GM19395 (cell line): ENCODE data around the gene KCNH2.
"Not testable (repeated sequence)": the region's sequence is repeated elsewhere in the genome, so short reads cannot be mapped to it uniquely, and the experiment has no call there.

Source experiments
- ATAC-seq: cut with Tn5 transposase; IDR thresholded peaks from one replicate; pipeline ENCODE4 v1.9.1; 2021; ENCODE audit warnings: mild to moderate bottlenecking, moderate library complexity; ENCODE audit not compliant: unreplicated experiment

Gene KCNH2

GRCh38 chr7:150978126-150978789, at the start of gene KCNH2:
Gene KCNH2 (minus strand): TSS chr7:150978321. CDS start chr7:150977913, 408 bp downstream.
- ATAC-seq = no peak

- peak; percentile 26 for ATAC-seq
Measured at GRCh38 chr7:151027728-151028130, 49.6 kb upstream of the KCNH2 start.

GRCh38 chr7:151026771-151027727, 48.9 kb upstream of the KCNH2 start:
- not testable (repeated sequence) for ATAC-seq

GRCh38 chr7:151025924-151026671, 48.0 kb upstream of the KCNH2 start:
- no peak for ATAC-seq

GRCh38 chr7:151024435-151025056, 46.4 kb upstream of the KCNH2 start, which contains the start of gene ATG9B:
Gene ATG9B (minus strand): TSS chr7:151024494. CDS start chr7:151024423, 71 bp downstream.
- no peak for ATAC-seq

- no peak for ATAC-seq
Measured at GRCh38 chr7:151023232-151023631, 45.1 kb upstream of the KCNH2 start.

- no peak for ATAC-seq
Measured at GRCh38 chr7:151020231-151020630, 42.1 kb upstream of the KCNH2 start.

GRCh38 chr7:151019130-151019447, 41.0 kb upstream of the KCNH2 start:
- no peak for ATAC-seq

- ATAC-seq = peak; percentile 10
Measured at GRCh38 chr7:151018421-151019129, 40.5 kb upstream of the KCNH2 start.

- peak; percentile 56 for ATAC-seq
Measured at GRCh38 chr7:151017953-151018420, 39.9 kb upstream of the KCNH2 start.

GRCh38 chr7:151017370-151017952, 39.3 kb upstream of the KCNH2 start:
- ATAC-seq = no peak

- no peak for ATAC-seq
Measured at GRCh38 chr7:151016942-151017341, 38.8 kb upstream of the KCNH2 start.

GRCh38 chr7:151016505-151016904, 38.4 kb upstream of the KCNH2 start:
- no peak for ATAC-seq

GRCh38 chr7:151015967-151016366, 37.8 kb upstream of the KCNH2 start:
- ATAC-seq = no peak

GRCh38 chr7:151014950-151015349, 36.8 kb upstream of the KCNH2 start:
- no peak for ATAC-seq

GRCh38 chr7:151013733-151014497, 35.8 kb upstream of the KCNH2 start:
- no peak for ATAC-seq

- no peak for ATAC-seq
Measured at GRCh38 chr7:151013356-151013732, 35.2 kb upstream of the KCNH2 start.

- ATAC-seq = no peak
Measured at GRCh38 chr7:151012911-151013347, 34.8 kb upstream of the KCNH2 start.
